HG03378 (cell line): ENCODE data around the gene TCERG1L.
"Not testable (repeated sequence)": the region's sequence is repeated elsewhere in the genome, so short reads cannot be mapped to it uniquely, and the experiment has no call there.

Source experiments
- ATAC-seq: cut with Tn5 transposase; IDR thresholded peaks from one replicate; pipeline ENCODE4 v1.9.1; 2021; ENCODE audit warnings: mild to moderate bottlenecking, moderate library complexity; ENCODE audit not compliant: unreplicated experiment

TCERG1L gene

GRCh38 chr10:131113709-131114291, 197.7 kb downstream of the TCERG1L start:
- no peak for ATAC-seq

GRCh38 chr10:131113165-131113564, 198.4 kb downstream of the TCERG1L start:
- no peak for ATAC-seq

- no peak for ATAC-seq
Measured at GRCh38 chr10:131112691-131113090, 198.8 kb downstream of the TCERG1L start.

- no peak for ATAC-seq
Measured at GRCh38 chr10:131111471-131112080, 199.9 kb downstream of the TCERG1L start.

GRCh38 chr10:131111007-131111406, 200.5 kb downstream of the TCERG1L start:
- ATAC-seq: no peak

- ATAC-seq: no peak
Measured at GRCh38 chr10:131110241-131110783, 201.2 kb downstream of the TCERG1L start.

- no peak for ATAC-seq
Measured at GRCh38 chr10:131109726-131110125, 201.8 kb downstream of the TCERG1L start.

GRCh38 chr10:131109291-131109690, 202.2 kb downstream of the TCERG1L start:
- no peak for ATAC-seq

GRCh38 chr10:131107970-131108369, 203.6 kb downstream of the TCERG1L start:
- no peak for ATAC-seq

- ATAC-seq: no peak
Measured at GRCh38 chr10:131102676-131103075, 208.8 kb downstream of the TCERG1L start.

- no peak for ATAC-seq
Measured at GRCh38 chr10:131102147-131102546, 209.4 kb downstream of the TCERG1L start.

- ATAC-seq: not testable (repeated sequence)
Measured at GRCh38 chr10:131100418-131101410, 210.8 kb downstream of the TCERG1L start.

GRCh38 chr10:131099028-131099726, 212.3 kb downstream of the TCERG1L start:
- ATAC-seq: no peak

- no peak for ATAC-seq
Measured at GRCh38 chr10:131098416-131098952, 213.0 kb downstream of the TCERG1L start.

- no peak for ATAC-seq
Measured at GRCh38 chr10:131096031-131096430, 215.5 kb downstream of the TCERG1L start.

GRCh38 chr10:131095313-131095580, 216.3 kb downstream of the TCERG1L start:
- ATAC-seq: no peak

GRCh38 chr10:131094527-131095312, 216.8 kb downstream of the TCERG1L start:
- no peak for ATAC-seq

- no peak for ATAC-seq
Measured at GRCh38 chr10:131093795-131094366, 217.6 kb downstream of the TCERG1L start.

- ATAC-seq: no peak
Measured at GRCh38 chr10:131093346-131093745, 218.2 kb downstream of the TCERG1L start.

- no peak for ATAC-seq
Measured at GRCh38 chr10:131092876-131093275, 218.6 kb downstream of the TCERG1L start.
